Esophagus squamous epithelium (tissue), 4 donors: ENCODE results near the gene CHST1.

Experiments used
- CTCF ChIP-seq, 6 experiments: fragments of 450-650 bp in 4 of 6; fragments of 200-600 bp in 2 of 6; sonication (generic) in 2 of 6; IDR thresholded peaks; one replicate each; pipeline ENCODE4 v1.5.1; 2016 to 2019; ENCODE audit warnings: antibody characterized with exemption in 6 of 6, mild to moderate bottlenecking in 4 of 6, moderate library complexity in 4 of 6
- POLR2A ChIP-seq, 4 donors: fragments of 450-650 bp; IDR thresholded peaks; one replicate each; pipeline ENCODE4 v1.6.1; 2017; ENCODE audit warnings: antibody characterized with exemption in 4 of 4, mild to moderate bottlenecking in 4 of 4, moderate library complexity in 3 of 4

GRCh38 chr11:45635907-45636306 is 29.5 kb downstream of the CHST1 start:
- no peak for TF ChIP-seq CTCF (IDR thresholded peaks at IDR 0.05)
- no peak for TF ChIP-seq POLR2A (IDR thresholded peaks at IDR 0.05)
